ENCODE results near the gene MYL12B.
"Not testable (repeated sequence)": the region's sequence is repeated elsewhere in the genome, so short reads cannot be mapped to it uniquely, and the experiment has no call there.

Gene MYL12B

DNA sequence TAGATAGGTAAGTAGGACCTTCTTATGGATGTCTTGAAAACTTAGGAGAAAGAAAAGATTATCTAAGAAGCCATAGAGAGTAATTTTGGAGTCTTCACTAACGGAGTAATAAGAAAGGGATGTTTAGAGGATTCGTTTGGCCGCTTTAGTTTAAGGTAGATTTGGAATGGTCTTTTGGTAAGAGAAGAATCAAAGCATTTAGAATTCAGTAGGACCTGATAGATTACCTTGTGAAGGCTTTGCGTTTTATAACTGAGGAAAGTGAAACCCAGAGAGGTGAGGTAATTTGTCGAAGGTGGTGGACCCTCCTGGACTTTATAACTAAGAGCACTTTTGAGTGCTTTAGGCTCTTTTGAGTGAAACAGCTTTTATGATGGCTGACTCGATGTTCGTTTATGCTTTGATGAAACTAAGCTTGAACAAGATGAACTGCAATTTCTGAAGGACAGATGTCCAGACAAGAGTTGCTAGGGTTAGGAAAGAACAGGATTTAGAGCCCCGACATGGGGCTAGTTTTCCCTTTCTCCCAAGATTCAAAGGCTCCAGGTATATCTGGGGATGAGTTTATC, 1.3 kb downstream of the MYL12B start:
- no peak for FAIRE-seq

- FAIRE-seq = no peak
Measured at GRCh38 chr18:3264362-3264761, 2.4 kb downstream of the MYL12B start.

GRCh38 chr18:3265564-3266033, 3.7 kb downstream of the MYL12B start:
- no peak for FAIRE-seq

GRCh38 chr18:3266062-3266608, 4.2 kb downstream of the MYL12B start:
- FAIRE-seq = no peak

GRCh38 chr18:3268306-3268705, 6.4 kb downstream of the MYL12B start:
- no peak for FAIRE-seq

- no peak for FAIRE-seq
Measured at GRCh38 chr18:3269241-3269913, 7.4 kb downstream of the MYL12B start.

GRCh38 chr18:3269914-3270299, 8.0 kb downstream of the MYL12B start:
- no peak for FAIRE-seq

GRCh38 chr18:3273042-3273441, 11.1 kb downstream of the MYL12B start:
- FAIRE-seq = no peak

GRCh38 chr18:3277643-3278213, 15.8 kb downstream of the MYL12B start:
- FAIRE-seq = not testable (repeated sequence)

- no peak for FAIRE-seq
Measured at GRCh38 chr18:3279201-3280185, 17.6 kb downstream of the MYL12B start.

DNA sequence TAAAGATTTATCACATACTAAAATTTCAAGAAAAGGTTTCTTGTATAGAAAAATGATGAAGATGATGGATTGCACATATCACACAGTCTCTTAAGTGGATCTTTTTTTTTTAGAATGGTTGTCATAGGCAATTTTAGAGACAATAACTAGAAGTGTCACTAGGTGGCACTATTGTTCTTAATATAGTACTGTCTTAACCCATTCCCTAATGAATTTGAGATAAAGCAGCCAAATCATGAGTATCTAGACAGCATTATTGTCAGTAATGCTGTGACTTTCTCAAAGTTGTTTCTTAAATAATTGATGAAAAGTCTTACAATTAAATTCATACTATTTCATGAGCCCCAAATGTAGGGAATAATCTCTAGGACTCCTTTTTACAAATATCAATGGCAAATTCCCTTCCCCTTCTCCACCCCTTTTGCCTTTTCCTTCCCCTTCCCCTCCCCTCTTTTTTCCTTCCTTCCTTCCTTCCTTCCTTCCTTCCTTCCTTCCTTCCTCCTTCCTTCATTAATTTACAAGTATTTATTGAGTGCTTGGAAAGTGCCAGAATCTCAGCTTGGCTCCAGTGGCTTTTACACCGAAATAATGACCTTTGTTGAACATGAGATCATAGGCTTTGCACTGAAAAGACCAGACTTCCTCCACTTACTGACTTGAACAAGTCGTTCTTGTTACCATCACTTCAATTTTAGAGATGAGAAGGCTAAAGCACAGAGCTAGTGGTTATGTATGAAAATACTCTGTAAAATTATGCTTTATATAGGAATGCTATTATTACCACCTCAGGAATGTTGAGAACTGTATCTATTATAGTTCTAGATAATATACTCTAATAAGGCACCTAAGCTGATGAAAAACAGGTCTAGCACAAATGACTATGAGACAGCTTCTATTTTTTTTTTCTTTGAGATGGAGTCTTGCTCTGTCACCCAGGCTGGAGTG, 19.8 kb downstream of the MYL12B start:
- peak; percentile 99 for FAIRE-seq

DNA sequence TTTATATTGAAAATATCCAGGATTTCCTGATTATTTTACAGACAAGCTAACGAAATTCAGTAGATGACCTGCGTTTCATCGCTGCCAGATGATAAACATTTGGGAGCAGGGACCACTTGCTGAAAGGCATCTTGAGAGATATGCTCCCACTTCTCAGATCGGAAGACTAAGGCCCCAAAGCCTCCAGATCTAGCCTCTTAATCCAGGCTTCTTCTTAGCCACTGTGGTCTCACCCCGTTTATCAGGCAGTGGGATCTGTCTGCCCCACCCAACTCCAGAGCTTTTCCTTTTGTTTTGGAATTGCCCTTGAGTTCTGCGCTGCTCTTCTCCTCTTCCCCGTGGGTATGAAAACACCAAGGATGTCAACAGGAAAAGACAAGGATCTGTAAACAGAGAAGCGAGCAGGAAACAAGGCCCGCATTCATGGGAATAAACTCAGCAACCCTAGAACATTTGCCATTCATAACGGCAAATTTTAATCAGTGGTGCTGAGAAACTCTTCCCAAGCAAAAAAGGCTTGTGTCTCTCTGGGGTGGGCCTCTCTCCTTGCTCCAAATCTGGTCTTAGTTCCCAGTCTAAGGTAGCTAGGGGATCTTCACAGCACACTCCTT, 21.4 kb downstream of the MYL12B start:
- FAIRE-seq = peak; percentile 91

DNA sequence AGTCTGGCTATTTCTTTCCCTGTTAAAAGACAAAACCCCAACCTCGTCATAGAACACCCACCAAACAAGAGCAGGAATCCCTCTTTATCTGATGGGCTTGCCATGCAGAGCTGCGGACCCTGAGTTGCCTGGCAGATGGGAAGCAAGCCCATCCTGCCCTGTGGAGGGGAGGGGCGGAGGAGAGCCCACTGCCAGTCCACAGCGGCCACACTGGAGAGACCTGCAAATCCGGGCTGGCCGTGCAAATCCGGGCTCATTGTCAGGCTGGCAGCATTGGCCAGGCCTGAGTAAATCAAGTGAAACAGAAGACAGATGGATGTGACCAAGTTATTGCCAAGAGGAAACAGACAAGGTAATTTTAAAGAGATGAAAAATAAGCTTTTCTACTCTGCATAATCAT, 22.0 kb downstream of the MYL12B start:
- FAIRE-seq = no peak

DNA sequence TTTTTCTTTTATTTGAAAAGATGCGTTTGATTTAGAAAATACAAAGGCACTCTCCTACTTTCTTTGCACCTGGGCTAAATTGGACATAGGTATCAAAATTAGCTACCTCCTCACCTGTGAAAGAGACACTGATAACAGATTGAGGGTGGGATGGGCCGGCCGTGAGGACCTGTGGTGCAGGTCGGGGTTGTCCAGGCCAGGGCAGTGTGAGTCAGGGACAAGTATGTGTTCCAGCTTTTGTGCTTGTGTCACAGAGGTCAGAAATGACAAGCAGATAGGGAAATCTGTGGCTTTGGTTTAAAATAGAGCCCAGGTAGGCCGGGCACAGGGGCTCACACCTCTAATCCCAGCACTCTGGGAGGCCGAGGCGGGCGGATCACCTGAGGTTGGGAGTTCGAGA, 22.6 kb downstream of the MYL12B start:
- FAIRE-seq = no peak

DNA sequence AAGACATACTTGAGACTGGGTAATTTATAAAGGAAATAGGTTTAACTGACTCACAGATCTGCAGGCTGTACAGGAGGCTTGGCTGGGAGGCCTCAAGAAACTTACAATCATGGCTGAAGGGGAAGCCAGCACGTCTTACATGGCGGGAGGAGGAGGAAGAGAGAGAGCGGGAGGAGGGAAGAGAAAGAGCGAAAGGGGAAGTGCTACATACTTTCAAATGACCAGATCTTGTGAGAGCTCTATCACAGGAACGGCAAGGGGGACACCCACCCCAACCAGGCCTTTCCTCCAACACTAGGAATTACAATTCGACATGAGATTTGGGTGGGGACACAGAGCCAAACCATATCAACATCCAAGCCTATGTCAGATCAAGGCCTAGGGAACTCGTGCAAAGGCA, 24.2 kb downstream of the MYL12B start:
- FAIRE-seq = no peak

GRCh38 chr18:3293196-3293951, 31.4 kb downstream of the MYL12B start:
- no peak for FAIRE-seq

GRCh38 chr18:3294435-3295080, 32.6 kb downstream of the MYL12B start:
- no peak for FAIRE-seq

DNA sequence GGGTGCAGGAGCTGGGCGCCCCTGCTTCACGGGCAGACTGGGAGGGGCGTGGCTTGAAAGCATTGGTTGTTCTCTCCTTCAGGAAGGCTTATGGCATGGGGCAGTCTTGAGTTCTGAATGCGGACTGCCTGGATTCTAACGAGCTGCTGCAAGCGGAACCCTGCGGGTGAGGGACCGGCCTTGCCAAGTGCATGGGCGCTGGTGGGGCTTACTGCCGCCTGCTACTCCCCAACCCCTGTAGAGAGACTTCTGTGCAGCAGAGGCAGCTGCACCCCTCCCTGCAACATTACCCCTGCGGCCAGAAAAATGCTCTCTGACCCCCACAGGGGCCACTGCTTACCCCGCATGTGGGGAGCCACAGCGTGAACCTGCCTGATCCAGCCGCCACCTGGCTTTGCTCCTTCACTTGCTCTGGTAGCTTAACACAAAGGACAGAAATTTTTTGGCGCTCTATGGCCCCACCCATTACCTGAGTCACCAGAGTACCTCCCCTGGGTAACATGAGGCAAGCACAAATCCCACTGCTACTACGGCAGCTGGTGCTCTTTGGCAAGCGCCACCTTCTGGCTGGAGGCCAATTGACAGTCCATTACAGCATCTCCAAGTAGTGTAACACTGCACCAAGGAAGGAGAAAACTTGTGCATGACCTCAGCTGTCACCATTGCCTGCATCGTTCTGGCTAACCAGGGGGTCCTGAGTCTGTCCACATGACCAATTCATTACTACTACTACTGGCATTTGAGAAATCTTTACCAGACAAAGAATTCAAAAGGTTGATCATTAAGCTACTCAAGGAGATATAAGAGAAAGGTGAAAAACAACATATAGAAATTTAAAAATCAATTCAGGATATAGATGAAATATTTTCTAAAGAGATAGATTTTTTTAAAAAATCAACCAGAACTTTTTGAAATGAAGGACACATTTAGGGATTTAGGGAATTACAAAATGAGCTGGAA, 35.4 kb downstream of the MYL12B start:
- FAIRE-seq = no peak

GRCh38 chr18:3304832-3305231, 42.9 kb downstream of the MYL12B start:
- FAIRE-seq = peak; percentile 90

Measured in A204.1 (cell line).